Measurements from ENCODE around the gene SVOP. TPM values are rescaled to one million over a fixed set of nuclear protein-coding genes. Genes with fewer than 3 reads are reported as not detected.

SVOP gene
- total and polyA plus RNA-seq, 7 donors, result 0.23 to 1.1 (median 0.68) TPM; not detected in 2

DNA sequence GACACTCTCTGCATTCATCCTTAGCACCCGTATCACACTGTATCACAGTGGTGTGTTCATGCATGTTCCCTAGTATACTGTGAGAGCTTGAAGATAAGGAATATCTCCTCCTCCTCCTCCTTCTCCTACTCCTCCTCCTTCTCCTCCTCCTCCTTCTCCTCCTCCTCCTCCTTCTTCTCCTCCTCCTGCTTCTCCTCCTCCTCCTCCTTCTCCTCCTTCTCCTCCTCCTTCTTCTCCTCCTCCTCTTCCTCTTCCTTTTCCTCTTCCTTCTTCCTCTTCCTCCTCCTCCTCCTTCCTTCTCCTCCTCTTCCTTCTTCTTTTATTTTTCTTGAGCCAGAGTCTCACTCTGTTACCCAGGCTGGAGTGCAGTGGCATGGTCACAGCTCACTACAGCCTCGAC lies 113.9 kb downstream of the SVOP start:
- WGBS, 2 donors, result 86 to 88% methylated on average over 2 of the region's 2 CpGs
- no peaks in the 10 kb centered on the region for H3K9me3 ChIP-seq
- no peak overlapping the region for H3K4me3 ChIP-seq
- no peak for DNase-seq
- TF ChIP-seq EP300 (IDR thresholded peaks at IDR 0.05) (no peak), POLR2A (IDR thresholded peaks at IDR 0.05) (no peak), POLR2AphosphoS5 (IDR thresholded peaks at IDR 0.05) (no peak)
- TF ChIP-seq, protein P1, sequence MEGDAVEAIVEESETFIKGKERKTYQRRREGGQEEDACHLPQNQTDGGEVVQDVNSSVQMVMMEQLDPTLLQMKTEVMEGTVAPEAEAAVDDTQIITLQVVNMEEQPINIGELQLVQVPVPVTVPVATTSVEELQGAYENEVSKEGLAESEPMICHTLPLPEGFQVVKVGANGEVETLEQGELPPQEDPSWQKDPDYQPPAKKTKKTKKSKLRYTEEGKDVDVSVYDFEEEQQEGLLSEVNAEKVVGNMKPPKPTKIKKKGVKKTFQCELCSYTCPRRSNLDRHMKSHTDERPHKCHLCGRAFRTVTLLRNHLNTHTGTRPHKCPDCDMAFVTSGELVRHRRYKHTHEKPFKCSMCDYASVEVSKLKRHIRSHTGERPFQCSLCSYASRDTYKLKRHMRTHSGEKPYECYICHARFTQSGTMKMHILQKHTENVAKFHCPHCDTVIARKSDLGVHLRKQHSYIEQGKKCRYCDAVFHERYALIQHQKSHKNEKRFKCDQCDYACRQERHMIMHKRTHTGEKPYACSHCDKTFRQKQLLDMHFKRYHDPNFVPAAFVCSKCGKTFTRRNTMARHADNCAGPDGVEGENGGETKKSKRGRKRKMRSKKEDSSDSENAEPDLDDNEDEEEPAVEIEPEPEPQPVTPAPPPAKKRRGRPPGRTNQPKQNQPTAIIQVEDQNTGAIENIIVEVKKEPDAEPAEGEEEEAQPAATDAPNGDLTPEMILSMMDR (IDR thresholded peaks at IDR 0.05), result no peak
- H3K4me1 ChIP-seq, result no peaks in the 10 kb centered on the region
- no peaks in the 10 kb centered on the region for H3K36me3 ChIP-seq
- intact Hi-C loops (cut with DNase I), result no loop called here
- peak overlapping the region in 1 of 4 donors; percentile 11 for H3K27ac ChIP-seq
- H3K27me3 ChIP-seq, result no peaks in the 10 kb centered on the region

- no peaks in the 10 kb centered on the region for H3K27me3 ChIP-seq
- H3K9me3 ChIP-seq, result no peaks in the 10 kb centered on the region
- no peaks in the 10 kb centered on the region for H3K4me1 ChIP-seq
- DNase-seq, result no peak
- 49 to 81% methylated on average over 5 of the region's 5 CpGs for WGBS, 2 donors
- H3K4me3 ChIP-seq, result no peak overlapping the region
- intact Hi-C loops (cut with DNase I), result no loop called here
- TF ChIP-seq POLR2A (IDR thresholded peaks at IDR 0.05) (no peak), POLR2AphosphoS5 (IDR thresholded peaks at IDR 0.05) (no peak), EP300 (IDR thresholded peaks at IDR 0.05) (no peak)
- TF ChIP-seq, protein P1 (IDR thresholded peaks at IDR 0.05), result no peak
- H3K36me3 ChIP-seq, result no peaks in the 10 kb centered on the region
- peak overlapping the region in 1 of 4 donors; percentile 34 for H3K27ac ChIP-seq
These were observed 115.1 kb downstream of the SVOP start for GRCh38 chr12:108905725-108906124.

GRCh38 chr12:108899145-108899544 lies 121.7 kb downstream of the SVOP start:
- no peak overlapping the region for H3K4me3 ChIP-seq
- H3K27ac ChIP-seq, result no peak overlapping the region
- no peaks in the 10 kb centered on the region for H3K9me3 ChIP-seq
- intact Hi-C loops (cut with DNase I), result no loop called here
- TF ChIP-seq POLR2AphosphoS5 (IDR thresholded peaks at IDR 0.05) (no peak), EP300 (IDR thresholded peaks at IDR 0.05) (no peak), POLR2A (IDR thresholded peaks at IDR 0.05) (no peak)
- TF ChIP-seq, protein P1 (IDR thresholded peaks at IDR 0.05), result no peak
- DNase-seq, result no peak
- H3K36me3 ChIP-seq, result no peaks in the 10 kb centered on the region
- no peaks in the 10 kb centered on the region for H3K4me1 ChIP-seq
- peaks cover 0 to 4% (median 0%) of the 10 kb centered on the region in 3 donors for H3K27me3 ChIP-seq
- WGBS, 2 donors, result 83 to 94% methylated on average over 5 of the region's 5 CpGs

DNA sequence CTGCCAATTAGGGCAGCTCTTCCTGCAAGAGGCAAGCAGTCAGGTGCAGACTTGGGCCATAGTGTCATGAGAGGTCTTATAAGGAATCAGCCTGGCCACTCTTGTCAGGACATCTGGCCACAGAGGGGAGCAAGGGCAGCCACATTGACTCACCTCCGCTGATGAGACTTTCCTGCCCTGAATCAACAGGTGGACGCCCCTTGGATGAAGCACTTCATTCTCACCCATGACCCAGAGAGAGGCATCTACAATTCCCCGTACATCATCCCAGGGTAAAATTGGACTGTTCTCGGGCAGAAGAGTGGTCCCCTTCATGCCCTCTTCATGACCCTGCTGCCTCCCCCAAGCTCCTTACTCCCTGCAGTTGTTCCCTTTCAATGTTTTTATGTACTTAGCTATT lies 124.1 kb downstream of the SVOP start:
- Histone ChIP-seq H3K9me3 (no peaks in the 10 kb centered on the region), H3K4me1 (no peaks in the 10 kb centered on the region), H3K4me3 (no peak overlapping the region), H3K27me3 (peaks cover 0 to 4% (median 0%) of the 10 kb centered on the region in 3 donors), H3K27ac (no peak overlapping the region), H3K36me3 (no peaks in the 10 kb centered on the region)
- WGBS, 2 donors, result 90 to 91% methylated on average over 4 of the region's 4 CpGs
- intact Hi-C loops (cut with DNase I), result no loop called here
- TF ChIP-seq POLR2A (IDR thresholded peaks at IDR 0.05), result no peak
- no peak for TF ChIP-seq POLR2AphosphoS5 (IDR thresholded peaks at IDR 0.05)
- TF ChIP-seq, protein P1 (IDR thresholded peaks at IDR 0.05), result no peak
- TF ChIP-seq EP300 (IDR thresholded peaks at IDR 0.05), result no peak
- DNase-seq, result no peak

GRCh38 chr12:108896336-108896735 lies 124.5 kb downstream of the SVOP start:
- WGBS, 2 donors, result 45 to 70% methylated on average over 8 of the region's 8 CpGs
- intact Hi-C loops (cut with DNase I), result no loop called here
- no peaks in the 10 kb centered on the region for H3K36me3 ChIP-seq
- H3K4me3 ChIP-seq, result no peak overlapping the region
- peaks cover 0 to 4% (median 0%) of the 10 kb centered on the region in 3 donors for H3K27me3 ChIP-seq
- no peak overlapping the region for H3K27ac ChIP-seq
- H3K9me3 ChIP-seq, result no peaks in the 10 kb centered on the region
- TF ChIP-seq EP300 (IDR thresholded peaks at IDR 0.05), result no peak
- TF ChIP-seq POLR2A (IDR thresholded peaks at IDR 0.05), result no peak
- DNase-seq, result no peak
- no peaks in the 10 kb centered on the region for H3K4me1 ChIP-seq
